ENCODE data around the gene FDX2.

- TF ChIP-seq CTCF (conservative IDR thresholded peaks at IDR 0.05; ENCODE audit: low read depth in 2 of 2) (no peak; a peak in 1 of 4 replicates), REST (IDR thresholded peaks at IDR 0.05; ENCODE audit: unreplicated experiment) (no peak), POLR2AphosphoS5 (IDR thresholded peaks at IDR 0.05; ENCODE audit: low read depth) (no peak), ETS1 (IDR thresholded peaks at IDR 0.05) (no peak), EZH2 (IDR thresholded peaks at IDR 0.05; ENCODE audit: low read depth, unreplicated experiment) (no peak), JUNB (IDR thresholded peaks at IDR 0.05; ENCODE audit: unreplicated experiment) (no peak)
Measured at GRCh38 chr19:10320602-10321416, 5.0 kb upstream of the FDX2 start.
